Activated effector memory CD4-positive, alpha-beta T cell treated with Interleukin-2 at 50 U/mL for 16 hours (primary cell): ENCODE results near the gene AQP12B.

Experiments used
- DNase-seq: peaks from one replicate; pipeline ENCODE4 v3.0.0-alpha.2; 2020

Gene AQP12B

GRCh38 chr2:240717681-240718581 is 35.2 kb upstream of the AQP12B start:
- DNase-seq = no peak

GRCh38 chr2:240717181-240717641 is 34.5 kb upstream of the AQP12B start:
- no peak for DNase-seq

DNA sequence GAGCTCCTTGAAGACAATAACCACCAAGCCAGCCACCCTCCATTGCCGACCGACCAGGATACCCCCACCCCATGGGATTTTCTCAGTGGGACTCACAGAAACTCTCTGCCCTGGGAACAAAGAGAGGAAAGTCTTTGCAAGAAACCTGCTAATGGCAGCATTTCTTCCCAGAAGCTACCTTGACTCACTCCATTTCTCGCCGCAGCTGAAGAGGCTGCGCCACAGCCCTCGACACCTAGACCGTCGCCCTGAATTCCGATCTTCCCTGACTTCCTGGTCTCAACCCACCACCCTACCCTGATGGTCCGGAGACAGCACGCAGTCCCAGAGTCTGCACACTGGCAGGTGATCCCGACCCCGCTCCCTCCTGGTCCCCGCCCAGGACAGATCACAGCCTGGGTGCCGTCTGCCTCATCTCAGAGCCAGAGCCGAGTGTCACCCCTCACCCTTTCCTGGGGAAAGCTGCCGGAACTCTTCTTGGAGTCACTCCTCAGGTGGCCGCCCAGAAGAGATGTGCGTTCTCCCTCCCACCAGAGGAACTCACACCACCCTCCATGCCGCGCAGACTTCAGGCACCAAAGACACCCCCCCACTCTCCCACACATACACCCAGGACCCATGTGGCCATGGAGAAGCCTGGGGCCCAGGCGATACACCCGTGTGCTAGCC is 33.6 kb upstream of the AQP12B start:
- no peak for DNase-seq

GRCh38 chr2:240714747-240715725 is 32.4 kb upstream of the AQP12B start:
- no peak for DNase-seq

DNA sequence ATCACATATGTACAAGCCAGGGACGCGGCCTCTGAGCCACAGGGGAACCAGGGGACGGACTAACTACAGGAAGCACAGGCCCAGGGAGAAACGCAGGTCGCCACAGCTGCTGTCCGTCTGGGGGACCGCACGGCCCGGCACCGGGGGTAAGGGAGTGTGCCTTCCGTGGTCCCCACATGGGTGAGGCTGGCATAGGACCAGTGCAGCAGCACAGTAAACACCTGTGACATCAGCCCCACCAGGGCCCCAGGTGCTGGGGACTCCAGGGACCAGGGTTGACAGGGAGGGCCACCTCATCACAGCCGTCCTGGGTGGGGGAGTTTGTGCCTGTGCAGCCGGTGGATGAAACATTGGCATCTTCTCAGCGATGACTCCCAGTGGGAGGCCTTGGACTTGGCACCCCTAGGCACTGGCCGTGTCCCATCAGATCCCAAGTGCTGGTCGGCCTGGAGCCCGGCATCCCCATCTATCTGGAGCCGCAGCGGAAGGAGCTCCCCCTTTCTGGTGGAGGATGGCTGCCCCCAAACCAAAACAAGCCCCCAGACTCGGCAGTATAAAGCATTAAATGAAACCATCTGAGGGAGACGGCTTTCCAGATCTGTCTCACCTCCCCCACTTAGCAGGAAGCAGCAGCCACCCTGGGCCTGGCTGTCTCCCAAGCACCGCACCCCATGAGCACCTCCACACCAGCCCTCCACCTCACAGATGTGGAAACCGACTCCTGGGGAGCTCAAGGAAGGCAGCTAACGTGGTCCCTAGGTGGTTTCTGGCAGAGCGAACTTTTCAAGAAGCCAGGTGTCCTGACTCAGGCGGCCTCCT is 31.5 kb upstream of the AQP12B start:
- no peak for DNase-seq

DNA sequence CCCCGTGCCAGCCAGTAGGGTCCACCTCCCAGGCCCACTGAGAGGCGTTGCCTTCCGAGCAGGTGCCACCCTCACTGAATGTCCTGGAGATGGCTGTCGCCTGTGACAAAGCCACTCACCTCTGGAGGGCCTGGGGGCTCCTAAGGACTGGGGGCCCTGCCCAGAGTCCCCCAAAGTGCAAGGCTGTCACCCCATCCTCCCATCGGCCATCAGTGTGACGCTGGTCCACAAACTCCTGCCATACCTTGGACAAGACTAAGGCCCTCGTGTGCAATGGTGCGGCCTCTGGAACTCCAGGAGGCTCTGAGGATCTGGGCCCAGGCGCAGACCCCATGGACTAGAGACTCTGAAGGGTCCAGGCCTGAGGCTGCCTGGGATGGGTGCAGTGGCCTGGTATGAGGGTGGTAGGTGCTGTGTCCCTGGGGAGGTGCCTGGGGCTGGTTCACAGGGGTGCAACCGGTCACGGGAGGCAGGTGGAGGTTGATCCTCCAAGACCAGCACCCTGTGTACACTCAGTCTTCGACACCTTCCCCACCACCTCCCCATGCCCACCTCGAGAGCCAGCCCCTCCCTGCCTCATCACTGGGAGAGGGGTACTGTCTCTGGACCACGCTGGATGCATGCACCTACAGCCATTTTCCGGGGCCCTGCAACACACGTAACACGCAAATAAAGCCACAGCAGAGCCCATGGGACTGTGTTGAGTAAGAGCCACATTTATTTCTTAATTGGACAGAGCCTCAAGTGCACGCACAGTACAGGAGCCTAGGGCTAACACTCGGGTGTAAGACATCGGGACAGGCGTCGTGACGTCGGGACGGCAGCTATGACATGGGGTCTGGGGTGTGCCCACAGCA is 30.6 kb upstream of the AQP12B start:
- no peak for DNase-seq

- DNase-seq = no peak
These were observed 29.4 kb upstream of the AQP12B start for GRCh38 chr2:240712121-240712520.

- no peak for DNase-seq
These were observed 29.0 kb upstream of the AQP12B start for GRCh38 chr2:240711701-240712100.

DNA sequence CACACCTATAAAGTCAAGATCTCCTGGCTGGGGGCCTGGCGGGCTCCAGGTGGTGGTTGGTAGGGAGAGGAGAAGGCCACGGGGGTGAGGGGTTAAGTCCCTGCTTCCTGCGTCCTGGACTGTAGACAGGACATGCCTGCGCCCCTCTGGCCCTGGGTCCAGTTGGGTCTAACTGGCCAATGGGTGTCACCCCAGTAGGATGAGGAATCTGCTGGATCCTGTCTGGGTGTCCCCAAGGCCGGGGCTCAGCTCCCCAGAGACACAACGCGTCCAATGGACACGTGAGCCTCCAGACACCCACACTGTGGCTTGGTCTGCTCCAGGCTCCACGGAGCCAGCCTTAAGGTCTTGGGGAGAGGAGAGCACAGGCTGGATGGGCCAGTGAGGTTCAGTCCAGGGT is 28.6 kb upstream of the AQP12B start:
- no peak for DNase-seq

DNA sequence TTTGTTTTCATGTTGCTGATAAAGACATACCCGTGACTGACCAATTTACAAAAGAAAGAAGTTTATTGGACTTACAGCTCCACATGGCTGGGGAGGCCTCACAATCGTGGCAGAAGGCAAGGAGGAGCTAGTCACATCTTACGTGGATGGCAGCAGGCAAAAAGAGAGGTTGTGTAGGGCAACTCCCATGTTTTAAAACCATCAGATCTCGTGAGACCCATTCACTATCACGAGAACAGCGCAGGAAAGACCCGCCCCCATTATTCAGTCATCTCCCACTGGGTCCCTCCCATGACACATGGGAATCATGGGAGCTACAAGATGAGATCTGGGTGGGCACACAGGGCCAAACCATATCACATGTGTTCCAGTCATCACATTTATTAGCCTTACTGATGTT is 25.8 kb upstream of the AQP12B start:
- no peak for DNase-seq

DNA sequence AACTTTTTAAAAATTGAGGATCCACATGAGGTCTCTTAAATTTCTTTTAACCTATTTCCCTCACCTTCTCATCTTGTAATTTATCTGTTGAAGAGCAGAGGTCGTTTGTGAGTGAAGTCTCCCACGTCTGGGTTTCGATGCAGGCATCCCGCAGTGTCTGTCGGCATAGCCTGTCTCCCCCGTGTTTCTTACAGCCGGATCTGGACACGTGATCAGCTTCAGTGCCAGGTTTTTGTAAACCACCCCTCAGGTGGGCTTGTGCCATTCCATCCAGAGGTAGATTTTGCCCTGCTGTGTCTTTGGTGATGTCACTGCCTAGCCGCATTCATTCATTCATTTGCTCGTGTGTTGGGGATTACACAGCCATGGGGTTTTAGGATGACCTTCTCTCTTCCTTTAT is 25.1 kb upstream of the AQP12B start:
- DNase-seq = no peak

- DNase-seq = no peak
These were observed 24.5 kb upstream of the AQP12B start for GRCh38 chr2:240707043-240707756.

GRCh38 chr2:240705204-240705791 is 22.6 kb upstream of the AQP12B start:
- no peak for DNase-seq

- no peak for DNase-seq
These were observed 22.0 kb upstream of the AQP12B start for GRCh38 chr2:240704651-240705050.

- DNase-seq = no peak
These were observed 21.0 kb upstream of the AQP12B start for GRCh38 chr2:240703417-240704341.

DNA sequence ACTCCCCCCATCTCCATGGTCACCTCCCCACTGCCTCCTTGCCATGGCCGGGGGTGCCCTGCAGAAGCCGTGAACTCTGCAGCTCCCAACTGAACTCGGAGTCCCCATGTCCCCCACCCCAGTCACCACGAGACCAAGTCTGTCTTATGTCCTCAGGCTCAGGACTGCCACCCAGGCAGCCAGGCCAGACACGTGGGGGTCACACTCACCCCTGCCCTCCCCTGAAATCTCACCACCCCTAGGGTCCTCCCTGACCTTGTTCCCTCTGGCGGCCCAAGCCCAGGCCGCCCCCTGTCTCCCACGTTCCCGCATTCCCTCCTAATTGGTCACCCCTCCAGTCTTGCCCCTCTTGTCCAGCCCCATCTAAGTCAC is 19.9 kb upstream of the AQP12B start:
- no peak for DNase-seq

DNA sequence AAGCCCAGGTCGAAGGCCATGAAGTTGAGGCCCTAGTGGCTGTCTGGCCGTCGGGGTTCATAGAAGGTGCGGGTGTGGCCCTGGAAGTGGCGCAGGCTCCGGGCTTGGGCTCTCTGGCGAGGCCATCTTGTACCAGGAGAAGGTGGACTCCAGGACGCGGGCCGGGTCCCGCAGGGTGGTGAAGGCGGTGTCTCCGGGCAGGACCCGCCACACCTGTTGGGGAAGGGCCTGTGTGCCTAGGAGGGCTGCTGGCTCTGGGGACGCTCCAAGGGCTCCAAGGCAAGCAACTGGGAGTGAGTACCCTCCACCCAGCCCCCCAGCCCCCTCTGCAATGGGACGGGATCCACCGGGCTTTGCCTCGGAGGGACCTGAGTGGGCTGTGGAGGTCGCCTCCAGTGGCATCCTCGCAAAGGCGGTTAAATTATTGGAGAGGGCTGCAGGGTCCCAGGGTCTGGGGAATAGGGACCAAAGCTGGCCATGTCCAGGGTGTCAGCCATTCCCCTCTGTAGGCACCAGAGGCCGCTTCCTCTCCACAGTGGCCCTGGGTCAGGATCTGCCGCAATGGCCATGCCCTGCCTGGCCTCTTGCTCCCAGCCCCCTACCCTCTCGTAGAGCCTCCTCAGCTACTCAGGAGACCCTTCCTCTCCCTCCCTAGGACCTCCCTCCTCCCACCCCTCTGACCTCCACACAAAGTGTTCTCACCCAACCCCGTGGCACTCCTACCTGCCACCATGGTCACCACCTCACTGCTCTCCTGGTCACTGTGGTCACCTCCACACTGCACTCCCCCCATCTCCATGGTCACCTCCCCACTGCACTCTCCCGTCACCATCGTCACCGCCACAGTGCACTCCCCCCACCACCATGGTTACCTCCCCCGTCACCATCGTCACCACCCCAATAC is 19.3 kb upstream of the AQP12B start:
- DNase-seq = no peak
